Esophagus muscularis mucosa (tissue), 3 donors: ENCODE results near the gene TNRC18.

Source experiments
- POLR2A ChIP-seq: fragments of 450-650 bp; IDR thresholded peaks from one replicate; pipeline ENCODE4 v1.6.1; 2017; ENCODE audit warnings: antibody characterized with exemption, moderate library complexity, mild to moderate bottlenecking, low read depth
- TF ChIP-seq, protein P1 (sequence below), 3 experiments: fragments of 200-600 bp in 2 of 3; fragments of 450-650 bp in 1 of 3; sonication (generic) in 2 of 3; IDR thresholded peaks; one replicate each; pipeline ENCODE4 v1.5.1; 2017 to 2019; ENCODE audit warnings: antibody characterized with exemption in 3 of 3, mild to moderate bottlenecking in 2 of 3, moderate library complexity in 1 of 3

DNA sequence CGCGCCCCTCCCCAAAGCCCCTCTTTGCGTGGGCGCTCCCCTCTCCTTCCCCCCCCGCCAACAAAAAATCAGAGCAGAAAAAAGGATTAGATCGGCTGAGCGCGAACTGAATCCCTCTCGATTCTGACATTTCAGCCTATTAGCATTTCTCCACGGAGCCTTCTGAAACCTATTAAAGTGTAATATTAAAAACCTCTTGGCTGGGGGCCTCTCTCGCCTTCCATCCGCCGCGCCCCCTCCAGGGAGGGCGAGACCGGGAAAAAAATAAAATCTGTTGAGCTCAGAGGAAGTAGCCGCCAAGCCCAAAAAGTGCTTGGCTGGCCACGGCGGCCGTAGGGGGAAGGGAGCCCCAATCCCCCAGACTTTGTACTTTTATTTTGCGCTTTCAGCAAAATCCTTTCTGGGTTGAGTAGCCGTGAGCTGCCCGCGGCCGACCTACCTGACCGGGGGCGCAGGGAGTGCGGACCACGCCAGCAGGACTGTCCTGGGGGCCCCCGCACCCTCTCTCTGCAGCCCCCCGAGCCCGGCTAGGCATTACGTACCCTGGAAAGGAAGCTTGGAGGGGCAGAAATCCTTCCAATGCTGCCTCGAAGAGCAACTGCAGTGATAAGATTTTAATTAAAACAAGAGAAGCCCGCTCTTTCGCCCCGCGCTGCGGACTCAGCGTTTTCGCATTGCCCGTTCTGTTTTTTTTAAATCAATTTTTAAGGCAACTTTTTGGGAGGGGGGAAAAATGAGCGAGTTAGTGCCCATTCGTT, 1.3 kb upstream of the TNRC18 start:
- TF ChIP-seq, protein P1, sequence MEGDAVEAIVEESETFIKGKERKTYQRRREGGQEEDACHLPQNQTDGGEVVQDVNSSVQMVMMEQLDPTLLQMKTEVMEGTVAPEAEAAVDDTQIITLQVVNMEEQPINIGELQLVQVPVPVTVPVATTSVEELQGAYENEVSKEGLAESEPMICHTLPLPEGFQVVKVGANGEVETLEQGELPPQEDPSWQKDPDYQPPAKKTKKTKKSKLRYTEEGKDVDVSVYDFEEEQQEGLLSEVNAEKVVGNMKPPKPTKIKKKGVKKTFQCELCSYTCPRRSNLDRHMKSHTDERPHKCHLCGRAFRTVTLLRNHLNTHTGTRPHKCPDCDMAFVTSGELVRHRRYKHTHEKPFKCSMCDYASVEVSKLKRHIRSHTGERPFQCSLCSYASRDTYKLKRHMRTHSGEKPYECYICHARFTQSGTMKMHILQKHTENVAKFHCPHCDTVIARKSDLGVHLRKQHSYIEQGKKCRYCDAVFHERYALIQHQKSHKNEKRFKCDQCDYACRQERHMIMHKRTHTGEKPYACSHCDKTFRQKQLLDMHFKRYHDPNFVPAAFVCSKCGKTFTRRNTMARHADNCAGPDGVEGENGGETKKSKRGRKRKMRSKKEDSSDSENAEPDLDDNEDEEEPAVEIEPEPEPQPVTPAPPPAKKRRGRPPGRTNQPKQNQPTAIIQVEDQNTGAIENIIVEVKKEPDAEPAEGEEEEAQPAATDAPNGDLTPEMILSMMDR (IDR thresholded peaks at IDR 0.05), result peak in 1 of 3 experiments; percentile 11
- no peak for TF ChIP-seq POLR2A
